A549 (cell line): ENCODE results near the gene BCL2L12. TPM values are rescaled to one million over a fixed set of nuclear protein-coding genes. Genes with fewer than 3 reads are reported as not detected.

Experiments used
- ATAC-seq, 2 experiments: fragments of 200-7000 bp in 1 of 2; fragments of >200 bp in 1 of 2; cut with Nextera tagmentation in 1 of 2; cut with Tn5 transposase in 1 of 2; 3 replicates each; pipeline versions ENCODE4 v1.8.0 to v1.9.1; 2018 to 2020; ENCODE audit warnings: mild to moderate bottlenecking in 1 of 2, moderate library complexity in 1 of 2
- CTCF ChIA-PET: fragments of 300-600 bp; sonication (Branson Sonifier 250); formaldehyde crosslinking; extraction: SDS; loops from one replicate; lab custom pipeline; 2021; ENCODE audit warnings: antibody characterized with exemption, inconsistent platforms; lab: Yijun Ruan, JAX
- POLR2A ChIA-PET: fragments of 350-600 bp; formaldehyde crosslinking; extraction: SDS; loops from one replicate; lab custom pipeline; 2021; ENCODE audit warnings: antibody characterized with exemption, inconsistent platforms; lab: Yijun Ruan, JAX
- DNase-seq, 2 experiments: peaks; one replicate each; pipeline versions ENCODE4 v3.0.0 to v3.0.0-alpha.2; 2011 to 2016; ENCODE audit warnings: low read depth in 1 of 2, low spot score in 1 of 2
- FAIRE-seq: peaks from 2 replicates; lab custom pipeline; 2011; peaks lifted over from hg19 to GRCh38; lab: Jason Lieb, UNC
- H3K27ac ChIP-seq, 2 experiments: fragments of >200 bp; sonication (Bioruptor Twin); formaldehyde crosslinking; 3 replicates each; pipeline ENCODE4 v1.5.1; 2016 to 2017
- H3K4me1 ChIP-seq: fragments of >200 bp; sonication (Bioruptor Twin); formaldehyde crosslinking; 3 replicates; pipeline ENCODE4 v1.6.1; 2016
- H3K4me2 ChIP-seq: fragments of >200 bp; sonication (Bioruptor Twin); formaldehyde crosslinking; 3 replicates; pipeline ENCODE4 v1.6.1; 2016
- H3K4me3 ChIP-seq: fragments of >200 bp; sonication (Bioruptor Twin); formaldehyde crosslinking; 3 replicates; pipeline ENCODE4 v1.5.1; 2016
- H3K9me3 ChIP-seq: fragments of >200 bp; sonication (Bioruptor Twin); formaldehyde crosslinking; 3 replicates; pipeline ENCODE4 v1.6.1; 2016
- BHLHE40 ChIP-seq: IDR thresholded peaks from 2 replicates; pipeline ENCODE4 v1.6.1; 2012; ENCODE audit warnings: low read depth, low read length, inconsistent platforms
- CEBPB ChIP-seq, 2 experiments: fragments of >200 bp in 1 of 2; sonication (Bioruptor Twin) in 1 of 2; formaldehyde crosslinking in 1 of 2; IDR thresholded peaks; 2 replicates each; pipeline ENCODE4 v1.6.1; 2012 to 2016
- EHMT2 ChIP-seq: fragments of 200-600 bp; sonication (generic); IDR thresholded peaks from 2 replicates; pipeline ENCODE4 v1.6.1; 2016; ENCODE audit warnings: antibody characterized with exemption, low read depth, mild to moderate bottlenecking, moderate library complexity
- GATA3 ChIP-seq: IDR thresholded peaks from 2 replicates; pipeline ENCODE4 v1.6.1; 2012; ENCODE audit warnings: borderline replicate concordance
- JUN ChIP-seq, 2 experiments: fragments of >200 bp; sonication (Bioruptor Twin); formaldehyde crosslinking; IDR thresholded peaks; 2 replicates in 1 of 2; 3 replicates in 1 of 2; pipeline ENCODE4 v1.6.1; 2016 to 2017
- JUNB ChIP-seq: fragments of >200 bp; sonication (Bioruptor Twin); formaldehyde crosslinking; IDR thresholded peaks from 2 replicates; pipeline ENCODE4 v1.6.1; 2016
- KDM1A ChIP-seq: fragments of 200-600 bp; sonication (generic); IDR thresholded peaks from 2 replicates; pipeline ENCODE4 v1.6.1; 2016; ENCODE audit warnings: low read depth, mild to moderate bottlenecking
- MAFK ChIP-seq: fragments of 450-650 bp; IDR thresholded peaks from 2 replicates; pipeline ENCODE4 v1.6.1; 2014; ENCODE audit not compliant: partially characterized antibody
- MYC ChIP-seq: IDR thresholded peaks from 2 replicates; pipeline ENCODE4 v1.6.1; 2012; ENCODE audit warnings: mild to moderate bottlenecking, inconsistent platforms, low read length, improper control_type of control experiment, borderline replicate concordance
- NPAS2 ChIP-seq: fragments of 250-450 bp; sonication (Bioruptor Pico); IDR thresholded peaks from 2 replicates; pipeline ENCODE4 v1.8.0; 2022; ENCODE audit warnings: mild to moderate bottlenecking, moderate library complexity, borderline replicate concordance
- POLR2A ChIP-seq: IDR thresholded peaks from 2 replicates; pipeline ENCODE4 v1.6.1; 2012; ENCODE audit warnings: mild to moderate bottlenecking, low read length
- RNF2 ChIP-seq: fragments of 200-600 bp; sonication (generic); IDR thresholded peaks from 2 replicates; pipeline ENCODE4 v1.6.1; 2016; ENCODE audit warnings: low read depth, mild to moderate bottlenecking, antibody characterized with exemption, moderate library complexity, borderline replicate concordance
- SREBF2 ChIP-seq: fragments of 450-650 bp; IDR thresholded peaks from 2 replicates; pipeline ENCODE4 v1.6.1; 2014; ENCODE audit warnings: mild to moderate bottlenecking, moderate library complexity
- TFCP2L1 ChIP-seq: fragments of 250-450 bp; sonication (Bioruptor Pico); IDR thresholded peaks from 2 replicates; pipeline ENCODE4 v1.5.0; 2021; ENCODE audit warnings: mild to moderate bottlenecking
- ZC3H11A ChIP-seq: fragments of 450-650 bp; IDR thresholded peaks from 2 replicates; pipeline ENCODE4 v1.6.1; 2014; ENCODE audit warnings: antibody characterized with exemption, mild to moderate bottlenecking
- WGBS: methylation state at CpG from one replicate; pipeline ENCODE4 v1.1.6; 2017; ENCODE audit errors: missing lambda C conversion rate; 5-methylcytosine and 5-hydroxymethylcytosine counted together
- polyA plus RNA-seq, 4 experiments: library from polyadenylated mRNA; depleted of rRNA in 3 of 4; stranded (reverse); fragments of >200 nt; fragmentation: RNase III in 1 of 4; extraction: RNeasy Plus Mini Kit Qiagen cat#74134 plus additional on column Dnase treatment in 1 of 4; gene quantifications; 2 replicates in 3 of 4; 3 replicates in 1 of 4; pipeline ENCODE4 v1.2.3, GENCODE V29; 2011 to 2017
- TF ChIP-seq, protein P1 (sequence below): fragments of 450-650 bp; IDR thresholded peaks from 2 replicates; pipeline ENCODE4 v1.6.1; 2014; ENCODE audit warnings: antibody characterized with exemption
- TF ChIP-seq, protein P2 (sequence below): IDR thresholded peaks from 2 replicates; pipeline ENCODE4 v1.6.1; 2012
- TF ChIP-seq, protein P3 (sequence below): IDR thresholded peaks from 2 replicates; pipeline ENCODE4 v1.6.1; 2012
- TF ChIP-seq, protein P4 (sequence below): fragments of >200 bp; sonication (Bioruptor Twin); formaldehyde crosslinking; IDR thresholded peaks from 3 replicates; pipeline ENCODE4 v1.5.1; 2016
- TF ChIP-seq, protein P5 (sequence below): fragments of 200-600 bp; sonication (generic); IDR thresholded peaks from 2 replicates; pipeline ENCODE4 v1.6.1; 2016; ENCODE audit warnings: antibody characterized with exemption, mild to moderate bottlenecking, moderate library complexity

Gene BCL2L12
- polyA plus RNA-seq, 2 of the 4 experiments (the other 2 are of a cell fraction), result 26.6 to 53.0 TPM

DNA sequence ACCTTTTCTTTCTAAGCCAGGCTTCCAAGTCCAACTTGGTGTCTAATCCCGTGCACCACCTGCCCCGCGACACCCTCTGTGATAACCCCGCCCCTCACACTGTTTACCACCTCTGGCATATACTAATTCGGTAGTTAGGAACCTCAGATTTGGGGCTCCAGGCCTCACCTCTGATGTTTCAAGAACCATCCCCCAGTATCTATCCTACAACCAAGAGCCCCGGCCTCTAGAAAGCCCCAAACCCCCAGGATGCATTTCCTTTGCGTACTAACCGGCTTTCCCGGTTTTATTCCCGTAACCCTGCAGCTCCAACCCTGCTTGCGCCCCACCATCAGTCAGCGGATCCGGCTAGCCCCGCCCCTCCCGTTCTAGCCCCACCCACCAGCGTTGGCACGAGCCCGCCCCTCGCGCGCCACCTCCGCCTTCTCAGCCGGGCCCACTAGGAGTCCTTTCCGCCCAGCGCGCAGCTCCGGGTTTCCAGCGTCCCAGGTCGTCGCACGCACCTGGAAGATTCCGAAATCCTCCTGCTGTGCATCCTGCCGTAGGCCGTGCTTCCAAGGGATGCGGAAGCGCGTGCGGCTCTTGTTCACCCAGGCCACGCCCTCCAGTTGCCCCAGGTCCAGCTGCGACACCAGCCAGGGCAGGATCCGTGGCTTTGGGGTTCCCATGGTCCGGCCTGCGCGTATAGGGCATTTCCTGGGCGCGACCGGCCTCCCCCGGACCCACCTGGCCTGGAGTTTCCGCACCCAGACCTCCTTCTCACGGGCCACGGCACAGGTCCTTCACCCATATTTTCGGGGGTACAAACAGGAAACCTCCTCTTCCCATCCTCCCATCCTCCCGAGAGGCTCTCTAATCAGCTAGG lies 1.3 kb upstream of the BCL2L12 start:
- DNase-seq, result peak; percentile 95 to 96
- POLR2A ChIA-PET, result interaction anchor here (0.6 to 2.6 kb wide), 11 partner anchors 8 to 211 kb away, joined by 4 to 41 read pairs (median 6); partner anchors contain the start of genes ALDH16A1, PRMT1, RPS11 and RRAS
- CTCF ChIA-PET, result interaction anchor here (0.6 to 21.2 kb wide), 7 partner anchors 10 to 175 kb away, joined by 3 to 326 read pairs (median 4); partner anchors contain the start of genes PRMT1, RRAS and SCAF1
- H3K4me2 ChIP-seq, result peak overlapping the region; percentile 83
- 0 out of 3 replicates have a peak, but pooled peaks cover 3% of the 10 kb centered on the region for H3K9me3 ChIP-seq
- H3K4me3 ChIP-seq, result peak overlapping the region; percentile 65
- peak; percentile 67 to 80 for ATAC-seq
- TF ChIP-seq, protein P1, sequence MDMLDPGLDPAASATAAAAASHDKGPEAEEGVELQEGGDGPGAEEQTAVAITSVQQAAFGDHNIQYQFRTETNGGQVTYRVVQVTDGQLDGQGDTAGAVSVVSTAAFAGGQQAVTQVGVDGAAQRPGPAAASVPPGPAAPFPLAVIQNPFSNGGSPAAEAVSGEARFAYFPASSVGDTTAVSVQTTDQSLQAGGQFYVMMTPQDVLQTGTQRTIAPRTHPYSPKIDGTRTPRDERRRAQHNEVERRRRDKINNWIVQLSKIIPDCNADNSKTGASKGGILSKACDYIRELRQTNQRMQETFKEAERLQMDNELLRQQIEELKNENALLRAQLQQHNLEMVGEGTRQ, result 0 out of 2 replicates have a peak, but pooled peaks have one; percentile 11
- TF ChIP-seq SREBF2 (no peak), GATA3 (0 out of 2 replicates have a peak, but pooled peaks have one; percentile 6), EHMT2 (no peak), RNF2 (no peak), JUNB (no peak), POLR2A (peak; percentile 78), CEBPB (IDR thresholded peaks at IDR 0.05) (no peak), JUN (IDR thresholded peaks at IDR 0.05) (peak; percentile 76 to 77; a peak in 3 of 5 replicates), MYC (peak; percentile 45; the same call in 1 of the 2 replicates), TFCP2L1 (CRISPR knock-in tag) (peak; percentile 42; the same call in 1 of the 2 replicates)
- TF ChIP-seq, protein P2, sequence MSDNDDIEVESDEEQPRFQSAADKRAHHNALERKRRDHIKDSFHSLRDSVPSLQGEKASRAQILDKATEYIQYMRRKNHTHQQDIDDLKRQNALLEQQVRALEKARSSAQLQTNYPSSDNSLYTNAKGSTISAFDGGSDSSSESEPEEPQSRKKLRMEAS, result peak; percentile 78
- TF ChIP-seq, protein P3, sequence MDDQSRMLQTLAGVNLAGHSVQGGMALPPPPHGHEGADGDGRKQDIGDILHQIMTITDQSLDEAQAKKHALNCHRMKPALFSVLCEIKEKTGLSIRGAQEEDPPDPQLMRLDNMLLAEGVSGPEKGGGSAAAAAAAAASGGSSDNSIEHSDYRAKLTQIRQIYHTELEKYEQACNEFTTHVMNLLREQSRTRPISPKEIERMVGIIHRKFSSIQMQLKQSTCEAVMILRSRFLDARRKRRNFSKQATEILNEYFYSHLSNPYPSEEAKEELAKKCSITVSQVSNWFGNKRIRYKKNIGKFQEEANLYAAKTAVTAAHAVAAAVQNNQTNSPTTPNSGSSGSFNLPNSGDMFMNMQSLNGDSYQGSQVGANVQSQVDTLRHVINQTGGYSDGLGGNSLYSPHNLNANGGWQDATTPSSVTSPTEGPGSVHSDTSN, result peak; percentile 67
- TF ChIP-seq, protein P4, sequence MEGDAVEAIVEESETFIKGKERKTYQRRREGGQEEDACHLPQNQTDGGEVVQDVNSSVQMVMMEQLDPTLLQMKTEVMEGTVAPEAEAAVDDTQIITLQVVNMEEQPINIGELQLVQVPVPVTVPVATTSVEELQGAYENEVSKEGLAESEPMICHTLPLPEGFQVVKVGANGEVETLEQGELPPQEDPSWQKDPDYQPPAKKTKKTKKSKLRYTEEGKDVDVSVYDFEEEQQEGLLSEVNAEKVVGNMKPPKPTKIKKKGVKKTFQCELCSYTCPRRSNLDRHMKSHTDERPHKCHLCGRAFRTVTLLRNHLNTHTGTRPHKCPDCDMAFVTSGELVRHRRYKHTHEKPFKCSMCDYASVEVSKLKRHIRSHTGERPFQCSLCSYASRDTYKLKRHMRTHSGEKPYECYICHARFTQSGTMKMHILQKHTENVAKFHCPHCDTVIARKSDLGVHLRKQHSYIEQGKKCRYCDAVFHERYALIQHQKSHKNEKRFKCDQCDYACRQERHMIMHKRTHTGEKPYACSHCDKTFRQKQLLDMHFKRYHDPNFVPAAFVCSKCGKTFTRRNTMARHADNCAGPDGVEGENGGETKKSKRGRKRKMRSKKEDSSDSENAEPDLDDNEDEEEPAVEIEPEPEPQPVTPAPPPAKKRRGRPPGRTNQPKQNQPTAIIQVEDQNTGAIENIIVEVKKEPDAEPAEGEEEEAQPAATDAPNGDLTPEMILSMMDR, result no peak
- TF ChIP-seq, all 56 proteins: peak for 8
- H3K4me1 ChIP-seq, result peaks cover 14% of the 10 kb centered on the region
- H3K27ac ChIP-seq, result peak overlapping the region; percentile 79 to 86
- no peak for FAIRE-seq
- WGBS, result 3% methylated on average over 34 of the region's 53 CpGs

DNA sequence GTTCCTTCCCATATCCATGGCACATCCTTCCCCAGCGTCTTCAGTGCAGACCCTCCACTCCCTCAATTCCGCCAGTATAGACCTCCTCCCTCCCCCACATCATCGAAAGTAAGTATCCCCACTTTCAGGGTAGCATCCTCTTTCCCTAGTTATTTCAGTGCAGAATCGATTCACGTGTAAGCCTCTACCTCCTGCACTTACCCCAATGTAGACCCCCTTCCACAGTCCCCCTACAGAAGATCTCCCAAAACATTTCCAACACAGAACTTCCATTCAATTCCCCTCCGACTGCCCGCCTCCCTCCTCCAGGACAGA lies 740 bp upstream of the BCL2L12 start:
- DNase-seq (no peak), FAIRE-seq (no peak), ATAC-seq (peak in 1 of 2 experiments; percentile 8; a peak in 3 of 6 replicates)
- TF ChIP-seq MAFK (no peak), ZC3H11A (no peak), TFCP2L1 (CRISPR knock-in tag) (no peak), KDM1A (no peak), NPAS2 (no peak), BHLHE40 (0 out of 2 replicates have a peak, but pooled peaks have one; percentile 6)
- TF ChIP-seq, protein P4, result no peak
- TF ChIP-seq, protein P5, sequence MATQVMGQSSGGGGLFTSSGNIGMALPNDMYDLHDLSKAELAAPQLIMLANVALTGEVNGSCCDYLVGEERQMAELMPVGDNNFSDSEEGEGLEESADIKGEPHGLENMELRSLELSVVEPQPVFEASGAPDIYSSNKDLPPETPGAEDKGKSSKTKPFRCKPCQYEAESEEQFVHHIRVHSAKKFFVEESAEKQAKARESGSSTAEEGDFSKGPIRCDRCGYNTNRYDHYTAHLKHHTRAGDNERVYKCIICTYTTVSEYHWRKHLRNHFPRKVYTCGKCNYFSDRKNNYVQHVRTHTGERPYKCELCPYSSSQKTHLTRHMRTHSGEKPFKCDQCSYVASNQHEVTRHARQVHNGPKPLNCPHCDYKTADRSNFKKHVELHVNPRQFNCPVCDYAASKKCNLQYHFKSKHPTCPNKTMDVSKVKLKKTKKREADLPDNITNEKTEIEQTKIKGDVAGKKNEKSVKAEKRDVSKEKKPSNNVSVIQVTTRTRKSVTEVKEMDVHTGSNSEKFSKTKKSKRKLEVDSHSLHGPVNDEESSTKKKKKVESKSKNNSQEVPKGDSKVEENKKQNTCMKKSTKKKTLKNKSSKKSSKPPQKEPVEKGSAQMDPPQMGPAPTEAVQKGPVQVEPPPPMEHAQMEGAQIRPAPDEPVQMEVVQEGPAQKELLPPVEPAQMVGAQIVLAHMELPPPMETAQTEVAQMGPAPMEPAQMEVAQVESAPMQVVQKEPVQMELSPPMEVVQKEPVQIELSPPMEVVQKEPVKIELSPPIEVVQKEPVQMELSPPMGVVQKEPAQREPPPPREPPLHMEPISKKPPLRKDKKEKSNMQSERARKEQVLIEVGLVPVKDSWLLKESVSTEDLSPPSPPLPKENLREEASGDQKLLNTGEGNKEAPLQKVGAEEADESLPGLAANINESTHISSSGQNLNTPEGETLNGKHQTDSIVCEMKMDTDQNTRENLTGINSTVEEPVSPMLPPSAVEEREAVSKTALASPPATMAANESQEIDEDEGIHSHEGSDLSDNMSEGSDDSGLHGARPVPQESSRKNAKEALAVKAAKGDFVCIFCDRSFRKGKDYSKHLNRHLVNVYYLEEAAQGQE, result no peak
- H3K4me1 ChIP-seq, result peaks cover 14% of the 10 kb centered on the region
- CTCF ChIA-PET, result interaction anchor here (0.7 to 21.2 kb wide), 4 partner anchors 10 to 95 kb away, joined by 4 to 326 read pairs (median 62); partner anchors contain the start of genes PRMT1, RRAS and SCAF1
- H3K27ac ChIP-seq, result peak overlapping the region; percentile 79 to 86
- peak overlapping the region; percentile 65 for H3K4me3 ChIP-seq
- 0 out of 3 replicates have a peak, but pooled peaks cover 2% of the 10 kb centered on the region for H3K9me3 ChIP-seq
- WGBS, result 3% methylated on average over 7 of the region's 7 CpGs
- peak overlapping the region; percentile 83 for H3K4me2 ChIP-seq
- POLR2A ChIA-PET, result interaction anchor here (0.6 to 2.6 kb wide), 7 partner anchors 11 to 212 kb away, joined by 4 to 41 read pairs (median 5); partner anchors contain the start of genes ALDH16A1, AP2A1, PRMT1 and RRAS
